Fibroblast of peridontal ligament (primary cell): ENCODE data around the gene ASIC2.
A peak's percentile ranks its signal among the peaks of the same experiment; 100 is the strongest.

Source experiments
- DNase-seq: peaks from one replicate; pipeline ENCODE4 v3.0.0-alpha.2; 2010; ENCODE audit errors: extremely low read depth

ASIC2 gene

DNA sequence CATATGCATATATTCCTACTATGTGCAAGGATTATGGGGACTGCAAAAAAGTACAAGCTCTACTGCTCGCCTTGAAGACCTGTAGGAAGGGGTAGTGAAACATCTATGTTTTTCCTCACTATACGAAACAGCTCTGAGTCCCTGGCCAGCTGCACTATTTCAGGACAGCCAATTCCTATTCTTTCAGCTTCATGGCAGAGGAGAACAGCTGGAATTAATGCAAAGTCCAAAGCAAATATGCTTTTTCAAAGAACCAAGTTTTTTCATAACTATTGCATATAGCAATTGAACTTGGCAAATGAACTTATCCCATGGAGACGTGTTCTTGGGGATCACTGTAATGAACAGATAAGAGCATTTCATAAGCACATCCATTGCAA is 179.1 kb downstream of the ASIC2 start:
- DNase-seq = no peak

DNA sequence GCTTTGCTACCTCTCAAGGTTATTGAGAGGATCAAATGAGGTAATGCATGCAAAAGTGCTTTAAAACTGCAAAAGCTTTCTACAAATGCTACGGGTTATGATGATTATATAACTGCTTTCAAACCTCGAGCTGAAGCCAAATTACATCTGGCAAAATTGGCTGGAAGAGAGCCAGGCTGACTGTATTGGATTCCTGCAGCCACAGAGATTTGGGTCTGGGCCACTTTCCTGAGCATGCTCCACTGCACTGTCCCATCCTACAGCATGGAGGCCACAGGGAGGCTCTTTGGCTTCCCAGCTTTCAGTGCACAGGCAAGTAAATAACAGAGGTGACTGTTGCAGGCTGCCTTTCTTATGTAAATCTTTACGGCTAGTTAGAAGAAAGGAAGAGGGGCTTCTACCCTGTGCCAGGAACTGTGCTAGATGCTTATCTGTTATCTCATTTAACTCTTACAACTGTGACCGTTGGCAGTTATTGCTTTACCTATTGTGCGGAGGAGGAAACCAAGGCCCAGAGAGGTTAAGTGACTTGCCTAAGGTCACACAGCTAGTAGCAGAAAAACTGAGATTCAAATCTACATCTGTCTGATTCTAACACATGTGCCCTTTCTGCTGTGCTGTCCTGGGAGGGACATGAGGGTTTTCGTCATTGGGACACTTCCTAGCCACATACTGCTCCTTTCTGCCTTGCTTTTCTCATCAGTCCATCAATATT is 179.7 kb downstream of the ASIC2 start:
- peak; percentile 2 for DNase-seq

GRCh38 chr17:33112763-33113162 is 180.3 kb downstream of the ASIC2 start:
- DNase-seq = no peak

DNA sequence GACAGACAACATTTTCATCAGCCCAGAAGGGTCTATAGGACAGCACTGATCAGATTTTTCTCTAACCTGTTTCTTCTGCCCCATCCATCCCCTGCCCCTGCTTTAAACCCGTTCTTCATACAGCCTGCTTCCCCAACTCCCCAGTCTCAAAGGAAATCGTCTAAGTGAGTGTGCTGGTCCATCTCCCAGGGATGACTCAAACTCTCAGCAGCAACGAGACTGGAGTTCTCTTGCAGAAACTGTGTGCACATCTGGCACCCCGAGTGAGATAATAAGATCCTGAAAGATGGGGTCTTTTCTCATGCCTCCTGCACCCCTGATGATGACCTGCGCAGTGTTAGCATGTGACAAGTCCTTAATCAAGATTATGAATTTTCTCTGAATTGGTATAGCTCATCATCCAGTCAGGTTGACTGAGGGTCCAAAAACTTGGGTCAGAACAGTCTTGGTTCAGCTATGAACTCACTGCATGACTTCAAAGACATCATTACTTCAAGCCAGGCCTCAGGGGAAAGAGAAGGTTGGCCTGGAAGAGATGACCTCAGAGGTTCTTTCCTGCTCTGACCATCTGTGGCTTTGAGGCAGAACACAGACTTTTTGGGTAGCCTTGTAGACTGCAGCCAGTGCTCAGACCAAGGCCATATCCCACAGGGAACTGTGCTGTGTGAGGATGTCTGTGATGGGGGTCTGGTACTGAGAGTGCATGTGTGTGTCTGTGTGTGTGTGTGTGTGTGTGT is 183.6 kb downstream of the ASIC2 start:
- no peak for DNase-seq

DNA sequence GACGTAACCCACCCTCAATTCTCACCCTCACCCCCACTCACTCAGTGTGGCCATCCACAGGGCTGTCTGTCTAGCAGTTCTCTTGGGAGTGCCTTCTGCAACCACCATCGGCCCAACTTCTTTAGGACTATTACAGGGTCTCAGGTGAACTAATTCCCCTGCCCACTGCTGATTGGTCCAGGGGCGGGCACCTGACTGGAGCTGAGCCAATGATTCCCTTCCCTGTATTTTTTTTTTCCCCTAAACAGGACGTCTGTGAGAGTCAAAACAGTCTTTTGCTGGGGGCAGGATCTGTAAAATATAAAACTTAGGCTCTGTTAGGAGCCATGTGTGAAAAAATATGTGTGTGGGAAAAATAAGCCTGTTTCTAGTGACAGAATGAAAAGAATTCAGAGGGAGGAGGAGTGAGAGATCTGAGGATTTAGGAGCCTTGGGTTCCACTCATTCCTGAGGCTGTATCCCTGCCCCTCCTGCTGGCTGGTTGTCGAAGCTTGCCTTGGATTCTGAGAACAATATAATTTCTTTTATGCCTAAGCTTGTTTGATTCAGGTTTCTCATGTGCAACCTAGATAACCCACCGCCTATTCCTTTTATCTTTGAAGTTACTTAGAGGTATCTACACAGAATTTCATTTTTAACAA is 186.4 kb downstream of the ASIC2 start:
- no peak for DNase-seq

DNA sequence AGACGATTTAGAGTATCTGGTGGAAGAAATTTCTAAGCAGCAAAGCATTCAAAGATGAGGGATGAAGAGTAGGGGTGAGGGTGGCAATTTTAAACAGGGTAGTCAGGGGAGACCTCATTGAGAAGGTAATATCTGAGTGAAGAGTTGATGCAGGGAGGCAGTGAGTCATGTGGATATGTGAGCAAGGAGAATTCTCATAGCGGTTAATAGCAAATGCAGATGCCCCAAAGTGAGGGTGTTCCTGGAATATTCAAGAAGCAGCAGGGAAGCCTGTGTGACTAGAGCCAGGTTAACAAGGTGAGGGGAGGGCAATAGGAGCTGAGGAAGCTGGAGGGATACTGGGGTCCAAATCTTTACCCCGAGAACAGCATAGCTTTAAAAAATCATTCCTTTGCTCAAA is 187.2 kb downstream of the ASIC2 start:
- DNase-seq = no peak

GRCh38 chr17:33099906-33100305 is 193.2 kb downstream of the ASIC2 start:
- DNase-seq = no peak

- DNase-seq = no peak
Measured at GRCh38 chr17:33099252-33099651, 193.8 kb downstream of the ASIC2 start.

DNA sequence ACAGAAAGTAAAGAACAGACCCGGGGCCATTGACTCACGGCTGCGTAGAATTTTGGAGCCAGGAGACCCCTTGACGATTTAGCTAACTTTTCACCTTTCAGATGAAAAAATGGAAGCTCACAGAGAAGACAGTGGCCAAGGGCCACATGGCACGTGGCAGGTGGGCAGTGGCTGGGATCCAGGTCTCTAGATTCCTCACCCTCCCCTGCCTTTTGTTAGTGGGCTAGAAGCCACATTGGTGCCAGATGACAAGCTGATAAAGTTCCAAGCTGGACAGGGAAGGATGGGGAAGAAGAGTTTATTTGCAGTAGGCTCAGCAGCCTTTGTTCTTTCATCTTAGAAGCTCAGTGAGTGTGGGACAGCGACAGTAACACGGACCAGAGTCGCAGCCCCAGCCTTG is 195.7 kb downstream of the ASIC2 start:
- no peak for DNase-seq

DNA sequence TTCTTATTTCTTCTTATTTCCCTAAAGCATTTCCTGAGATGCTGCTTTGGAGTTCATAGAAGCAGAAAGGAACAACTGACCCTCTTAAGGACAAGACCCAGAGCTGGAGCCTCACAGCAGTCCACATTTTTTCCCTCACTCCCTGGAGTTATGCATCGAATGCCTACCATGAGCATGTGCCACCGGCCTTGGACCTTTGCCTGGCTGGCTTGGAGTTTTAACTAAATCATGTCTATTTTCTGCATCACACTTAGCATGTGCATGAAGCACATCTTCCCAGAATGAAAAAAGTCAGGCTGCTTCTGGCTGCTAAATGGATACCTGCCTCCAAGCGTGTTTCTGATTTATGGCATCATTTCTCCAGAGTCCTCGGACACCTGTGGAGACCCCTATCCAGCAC is 196.9 kb downstream of the ASIC2 start:
- DNase-seq = no peak

GRCh38 chr17:33091271-33091670 is 201.8 kb downstream of the ASIC2 start:
- no peak for DNase-seq

DNA sequence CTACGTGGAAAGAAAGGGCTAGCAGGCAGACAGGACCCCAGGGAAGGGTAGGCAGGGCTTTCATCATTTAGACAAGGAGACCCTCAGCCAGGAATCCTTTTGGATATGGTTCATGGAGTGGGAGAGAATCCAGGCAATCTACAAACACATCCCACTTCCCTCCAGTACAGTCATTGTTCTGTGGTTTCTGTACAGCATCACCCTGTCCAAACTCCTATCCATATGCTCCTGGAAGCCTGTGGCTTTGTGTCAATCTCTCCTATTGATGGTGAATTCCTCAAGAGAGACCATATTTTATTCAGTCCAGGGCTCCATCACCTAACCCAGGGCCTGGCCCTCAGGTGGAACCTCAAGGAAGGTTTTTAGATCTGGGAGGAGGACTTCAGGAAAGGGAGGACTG is 202.3 kb downstream of the ASIC2 start:
- DNase-seq = no peak

DNA sequence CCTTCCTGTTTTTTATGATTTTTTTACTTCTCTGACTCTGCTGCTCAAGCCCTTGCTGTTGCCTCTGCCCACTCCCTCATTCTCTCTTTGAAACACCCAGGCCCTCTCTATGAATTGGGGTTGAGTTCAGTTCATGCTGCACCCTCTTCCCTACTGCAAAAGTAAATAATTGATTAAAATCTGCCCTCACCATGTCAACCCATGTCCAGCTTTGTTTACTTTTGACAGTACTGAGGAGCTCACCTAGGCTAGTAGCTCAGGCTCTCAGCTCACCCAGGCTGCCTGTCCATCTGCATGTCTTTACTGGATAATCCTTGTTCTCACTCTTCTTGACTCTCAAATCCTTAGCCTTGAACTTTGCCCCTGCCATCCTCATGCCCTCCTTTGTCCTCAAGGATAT is 206.2 kb downstream of the ASIC2 start:
- no peak for DNase-seq

- no peak for DNase-seq
Measured at GRCh38 chr17:33086041-33086440, 207.1 kb downstream of the ASIC2 start.

GRCh38 chr17:33085256-33085655 is 207.8 kb downstream of the ASIC2 start:
- DNase-seq = no peak

DNA sequence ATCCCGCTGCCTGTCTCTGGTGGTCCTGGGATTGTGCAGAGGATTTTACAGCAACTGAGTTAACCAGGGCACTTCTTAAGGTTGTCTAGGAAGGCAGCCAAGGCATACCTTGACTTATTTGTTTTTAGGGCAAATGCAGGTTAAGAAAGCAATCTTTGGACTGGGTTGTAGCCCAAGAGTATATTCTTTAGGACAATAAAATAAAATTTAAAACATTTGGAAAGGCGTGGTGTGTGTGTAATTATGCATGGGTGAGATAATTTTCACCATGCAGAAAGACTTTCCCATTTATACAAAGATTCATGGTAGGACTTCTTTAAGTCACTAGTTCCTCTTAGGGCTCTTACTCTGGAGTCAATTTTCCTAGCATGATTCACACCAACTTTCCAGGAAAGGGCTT is 208.3 kb downstream of the ASIC2 start:
- no peak for DNase-seq

GRCh38 chr17:33082529-33083173 is 210.4 kb downstream of the ASIC2 start:
- no peak for DNase-seq

GRCh38 chr17:33080091-33080490 is 213.0 kb downstream of the ASIC2 start:
- DNase-seq = no peak

GRCh38 chr17:33079201-33079600 is 213.9 kb downstream of the ASIC2 start:
- DNase-seq = no peak

- DNase-seq = no peak
Measured at GRCh38 chr17:33076979-33077378, 216.1 kb downstream of the ASIC2 start.

- DNase-seq = no peak
Measured at GRCh38 chr17:33073416-33073815, 219.7 kb downstream of the ASIC2 start.

- DNase-seq = no peak
Measured at GRCh38 chr17:33072421-33073161, 220.5 kb downstream of the ASIC2 start.
